ENCODE data around the gene ABHD17A. TPM values are rescaled to one million over a fixed set of nuclear protein-coding genes. Genes with fewer than 3 reads are reported as not detected.

ABHD17A gene
- total and polyA plus RNA-seq, 2 donors, result 41.9 to 99.7 TPM

DNA sequence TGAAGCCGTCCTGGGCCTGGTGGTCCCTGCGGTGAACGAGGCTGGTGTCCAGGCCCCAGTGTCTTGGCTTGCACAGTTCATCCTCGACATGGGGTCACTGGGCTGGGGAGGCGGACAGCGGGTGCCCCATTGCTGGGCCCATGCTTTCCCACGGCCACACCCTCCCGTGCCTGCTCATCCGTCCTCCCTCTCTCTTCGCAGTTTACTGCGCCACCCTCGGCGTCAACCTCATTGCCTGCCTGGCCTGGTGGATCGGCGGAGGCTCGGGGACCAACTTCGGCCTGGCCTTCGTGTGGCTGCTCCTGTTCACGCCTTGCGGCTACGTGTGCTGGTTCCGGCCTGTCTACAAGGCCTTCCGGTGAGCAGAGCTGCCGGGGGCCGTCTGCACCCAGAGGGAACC lies 32.6 kb upstream of the ABHD17A start:
- WGBS, result 91% methylated on average over 25 of the region's 25 CpGs
- DNase-seq (ENCODE audit: extremely low spot score), result no peak
- Histone ChIP-seq H3K4me1 (ENCODE audit: insufficient read depth) (no peaks in the 10 kb centered on the region), H3K4me3 (ENCODE audit: low read depth, low read length) (no peak overlapping the region), H3K27ac (ENCODE audit: low read depth) (no peak overlapping the region), H3K36me3 (ENCODE audit: insufficient read depth) (peaks cover 6% of the 10 kb centered on the region)

DNA sequence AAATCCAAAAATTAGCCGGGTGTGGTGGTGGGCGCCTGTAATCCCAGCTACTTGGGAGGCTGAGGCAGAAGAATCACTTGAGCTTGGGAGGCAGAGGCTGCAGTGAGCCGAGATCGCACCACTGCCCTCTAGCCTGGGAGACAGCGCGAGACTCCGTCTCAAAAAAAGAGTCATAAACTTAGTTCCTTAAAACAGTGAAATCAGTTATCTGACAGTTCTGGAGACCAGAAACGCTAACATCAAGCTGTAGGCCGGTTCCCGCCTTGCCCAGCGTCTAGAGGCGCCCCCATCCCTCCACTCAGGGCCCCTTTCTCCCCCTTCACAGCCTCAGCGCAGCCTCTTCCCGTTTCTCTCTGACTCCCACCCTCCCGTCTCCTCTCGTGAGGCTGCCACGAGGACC lies 31.9 kb upstream of the ABHD17A start:
- Histone ChIP-seq H3K4me3 (ENCODE audit: low read depth, low read length) (no peak overlapping the region), H3K36me3 (ENCODE audit: insufficient read depth) (peaks cover 5% of the 10 kb centered on the region), H3K27ac (ENCODE audit: low read depth) (no peak overlapping the region), H3K4me1 (ENCODE audit: insufficient read depth) (no peaks in the 10 kb centered on the region)
- 78% methylated on average over 17 of the region's 17 CpGs for WGBS
- DNase-seq (ENCODE audit: extremely low spot score), result no peak

DNA sequence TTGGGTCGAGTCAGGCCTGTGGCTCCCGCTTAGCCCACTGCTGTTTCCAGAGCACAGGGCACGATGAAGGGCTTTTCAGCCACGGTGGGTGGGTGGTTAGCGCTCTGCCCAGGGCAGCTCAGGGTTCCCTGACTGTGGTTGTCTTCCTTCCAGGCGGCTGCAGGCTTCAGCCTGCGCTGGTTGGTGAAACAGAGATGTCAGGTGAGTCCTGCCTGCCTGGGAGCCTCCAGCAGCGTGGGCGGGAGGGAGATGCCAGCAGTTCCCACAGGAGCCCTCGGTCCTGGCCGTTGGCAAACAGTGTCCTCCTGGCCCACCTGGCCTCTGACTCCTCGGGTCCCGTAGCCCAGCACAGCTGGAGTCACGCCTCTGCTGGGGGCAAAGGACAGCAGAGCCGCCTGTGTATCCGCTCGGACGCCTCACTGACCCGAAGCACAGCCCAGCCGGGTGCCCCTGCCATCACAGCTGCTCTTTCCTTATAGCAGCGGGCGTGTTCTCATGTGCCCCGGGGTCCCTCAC lies 29.6 kb upstream of the ABHD17A start:
- Histone ChIP-seq H3K36me3 (ENCODE audit: insufficient read depth) (peaks cover 8% of the 10 kb centered on the region), H3K27ac (ENCODE audit: low read depth) (no peak overlapping the region), H3K4me3 (ENCODE audit: low read depth, low read length) (no peak overlapping the region), H3K4me1 (ENCODE audit: insufficient read depth) (no peaks in the 10 kb centered on the region)
- 96% methylated on average over 23 of the region's 23 CpGs for WGBS
- no peak for DNase-seq (ENCODE audit: extremely low spot score)

DNA sequence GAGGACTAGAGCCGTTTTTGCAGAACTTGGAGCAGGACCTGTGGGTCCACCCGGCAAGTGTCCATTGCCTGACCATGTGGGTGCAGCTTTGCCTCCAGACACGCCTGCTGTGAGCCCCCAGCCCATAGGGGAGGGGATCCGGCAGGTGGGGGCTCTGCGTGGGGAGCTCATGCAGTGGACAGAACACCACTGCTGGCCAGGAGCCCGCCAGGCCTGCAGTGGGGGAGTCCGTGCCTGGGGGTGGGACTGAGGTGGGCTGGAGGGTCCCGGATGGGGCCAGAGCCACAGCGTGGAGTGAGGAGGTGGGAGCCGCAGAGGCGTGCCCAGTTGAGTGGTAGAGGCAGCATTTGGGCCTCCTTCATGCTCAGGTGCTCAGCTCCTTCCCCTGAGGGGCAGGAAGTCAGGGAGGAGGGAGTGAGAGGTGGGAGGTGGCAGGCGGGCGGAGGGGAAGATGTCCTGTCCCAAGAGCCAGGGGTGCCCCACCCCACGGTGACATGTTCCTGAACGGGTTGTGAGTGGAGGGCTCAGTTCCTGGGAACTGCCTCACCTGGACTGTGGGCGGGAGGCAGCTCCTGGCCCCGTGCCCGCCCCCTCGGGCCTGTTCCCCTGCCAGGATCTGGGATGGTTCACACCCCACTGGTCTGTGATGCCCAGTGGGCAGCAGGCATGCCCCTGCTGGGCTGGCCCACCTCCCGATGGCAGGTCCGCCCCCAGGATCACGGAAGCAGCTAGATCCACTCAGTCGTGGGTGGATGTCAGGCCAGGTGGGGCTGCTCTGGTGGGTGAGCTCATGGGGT lies 28.7 kb upstream of the ABHD17A start:
- Histone ChIP-seq H3K4me1 (ENCODE audit: insufficient read depth) (peaks cover 3% of the 10 kb centered on the region), H3K4me3 (ENCODE audit: low read depth, low read length) (no peak overlapping the region), H3K27ac (ENCODE audit: low read depth) (no peak overlapping the region), H3K36me3 (ENCODE audit: insufficient read depth) (peaks cover 6% of the 10 kb centered on the region)
- WGBS, result 88% methylated on average over 23 of the region's 23 CpGs
- DNase-seq (ENCODE audit: extremely low spot score), result no peak

DNA sequence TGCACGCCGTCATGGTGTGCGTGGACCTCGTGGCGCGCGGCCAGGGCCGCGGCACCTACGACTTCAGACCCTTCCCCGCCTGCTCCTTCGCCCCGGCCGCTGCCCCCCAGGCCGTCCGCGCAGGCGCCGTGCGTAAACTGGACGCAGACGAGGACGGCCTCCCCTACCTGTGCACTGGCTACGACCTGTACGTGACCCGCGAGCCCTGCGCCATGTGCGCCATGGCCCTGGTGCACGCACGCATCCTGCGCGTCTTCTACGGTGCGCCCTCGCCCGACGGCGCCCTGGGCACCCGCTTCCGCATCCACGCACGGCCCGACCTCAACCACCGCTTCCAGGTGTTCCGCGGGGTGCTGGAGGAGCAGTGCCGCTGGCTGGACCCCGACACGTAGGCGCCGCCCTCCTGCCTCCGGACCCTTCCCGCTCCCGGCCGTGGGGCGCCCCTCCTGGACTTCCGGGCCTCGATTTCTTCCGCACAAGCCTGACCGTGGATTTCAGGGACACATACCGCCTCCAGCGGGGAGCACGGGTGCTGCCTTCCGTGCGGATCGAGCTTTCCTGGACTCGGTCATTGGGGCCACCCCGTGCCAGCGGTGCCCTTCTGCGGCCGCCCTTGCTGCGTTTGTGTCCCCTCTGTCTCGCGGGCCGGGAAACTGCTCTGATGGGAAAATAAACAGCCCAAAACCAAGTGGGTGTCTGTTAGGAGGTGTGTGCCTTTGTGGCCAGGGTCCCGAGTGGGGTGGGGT lies 27.6 kb upstream of the ABHD17A start:
- peaks cover 3% of the 10 kb centered on the region for H3K36me3 ChIP-seq (ENCODE audit: insufficient read depth)
- DNase-seq (ENCODE audit: extremely low spot score), result no peak
- no peak overlapping the region for H3K4me3 ChIP-seq (ENCODE audit: low read depth, low read length)
- H3K4me1 ChIP-seq (ENCODE audit: insufficient read depth), result peaks cover 3% of the 10 kb centered on the region
- WGBS, result 98% methylated on average over 77 of the region's 77 CpGs
- no peak overlapping the region for H3K27ac ChIP-seq (ENCODE audit: low read depth)

DNA sequence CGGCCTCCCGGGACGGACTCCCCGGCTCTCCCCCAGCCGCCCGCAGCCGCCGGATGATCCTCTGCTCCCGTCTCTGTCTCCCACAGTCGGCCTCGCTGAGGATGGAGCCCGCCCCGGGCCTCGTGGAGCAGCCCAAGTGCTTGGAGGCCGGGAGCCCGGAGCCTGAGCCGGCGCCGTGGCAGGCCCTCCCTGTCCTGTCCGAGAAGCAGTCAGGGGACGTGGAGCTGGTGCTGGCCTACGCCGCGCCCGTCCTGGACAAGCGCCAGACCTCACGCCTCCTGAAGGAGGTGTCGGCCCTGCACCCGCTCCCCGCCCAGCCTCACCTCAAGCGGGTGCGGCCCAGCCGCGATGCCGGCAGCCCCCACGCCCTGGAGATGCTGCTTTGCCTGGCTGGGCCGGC lies 26.7 kb upstream of the ABHD17A start:
- H3K36me3 ChIP-seq (ENCODE audit: insufficient read depth), result peaks cover 3% of the 10 kb centered on the region

DNA sequence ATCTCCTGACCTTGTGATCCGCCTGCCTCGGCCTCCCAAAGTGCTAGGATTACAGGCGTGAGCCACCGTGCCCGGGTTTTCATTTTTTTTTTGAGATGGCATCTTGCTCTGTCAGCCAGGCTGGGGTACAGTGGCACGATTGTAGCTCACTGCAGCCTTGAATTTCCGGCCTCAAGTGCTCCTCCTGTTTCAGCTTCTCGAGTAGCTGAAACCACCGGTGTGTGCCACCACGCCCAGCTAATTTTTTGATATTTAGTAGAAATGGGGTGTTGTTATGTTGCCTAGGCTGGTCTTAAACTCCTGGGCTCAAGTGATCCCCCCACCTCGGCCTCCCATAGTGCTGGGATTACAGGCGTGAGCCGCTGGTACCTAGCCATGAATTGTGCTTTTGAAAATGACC lies 25.8 kb upstream of the ABHD17A start:
- DNase-seq (ENCODE audit: extremely low spot score), result no peak
- WGBS, result 89% methylated on average over 13 of the region's 13 CpGs
- Histone ChIP-seq H3K36me3 (ENCODE audit: insufficient read depth) (peaks cover 3% of the 10 kb centered on the region), H3K27ac (ENCODE audit: low read depth) (no peak overlapping the region), H3K4me3 (ENCODE audit: low read depth, low read length) (no peak overlapping the region), H3K4me1 (ENCODE audit: insufficient read depth) (peaks cover 3% of the 10 kb centered on the region)

More for the DNA sequence above, 26.7 kb upstream of the ABHD17A start:
- 95% methylated on average over 37 of the region's 37 CpGs for WGBS
- H3K4me3 ChIP-seq (ENCODE audit: low read depth, low read length), result no peak overlapping the region
- H3K4me1 ChIP-seq (ENCODE audit: insufficient read depth), result peaks cover 3% of the 10 kb centered on the region
- no peak overlapping the region for H3K27ac ChIP-seq (ENCODE audit: low read depth)
- no peak for DNase-seq (ENCODE audit: extremely low spot score)

DNA sequence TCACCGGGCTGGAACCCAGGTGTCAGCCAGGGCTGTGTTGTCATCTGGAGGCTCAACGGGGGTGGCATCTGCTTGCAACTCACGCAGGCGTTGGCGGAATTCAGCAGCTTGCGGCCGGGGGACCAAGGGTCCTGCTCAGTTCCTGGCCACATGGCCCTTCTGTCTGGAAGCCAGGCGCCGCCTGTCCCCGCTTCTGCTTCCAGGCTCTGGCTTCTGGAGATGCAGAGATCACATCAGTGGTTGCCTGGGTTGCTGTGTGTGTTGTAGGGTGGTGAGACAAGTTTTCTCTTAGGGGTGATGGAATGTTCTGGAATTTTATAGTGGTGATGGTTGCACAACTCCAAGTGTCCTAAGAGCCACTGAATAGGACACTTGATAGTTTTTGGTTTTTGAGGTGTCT lies 24.9 kb upstream of the ABHD17A start:
- DNase-seq (ENCODE audit: extremely low spot score), result no peak
- H3K36me3 ChIP-seq (ENCODE audit: insufficient read depth), result peaks cover 3% of the 10 kb centered on the region
- H3K4me3 ChIP-seq (ENCODE audit: low read depth, low read length), result no peak overlapping the region
- H3K4me1 ChIP-seq (ENCODE audit: insufficient read depth), result peaks cover 3% of the 10 kb centered on the region
- H3K27ac ChIP-seq (ENCODE audit: low read depth), result no peak overlapping the region
- WGBS, result 93% methylated on average over 10 of the region's 10 CpGs

DNA sequence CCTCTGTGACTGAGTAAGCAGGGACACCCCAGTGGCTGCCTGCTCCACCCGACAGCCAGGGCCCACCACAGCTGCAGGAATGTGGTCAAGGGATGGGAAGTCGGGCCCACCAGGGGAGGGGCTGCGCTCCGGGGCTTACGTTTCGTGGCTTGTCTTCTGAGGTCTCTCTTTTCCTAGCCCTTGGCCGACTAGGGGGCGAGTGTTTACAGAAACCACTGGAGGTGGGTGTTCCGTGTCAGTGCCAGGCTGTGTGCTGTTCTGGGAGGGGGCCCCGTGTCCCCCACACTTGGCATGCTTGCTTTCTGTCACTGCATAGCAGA lies 24.4 kb upstream of the ABHD17A start:
- no peak for DNase-seq (ENCODE audit: extremely low spot score)
- peaks cover 3% of the 10 kb centered on the region for H3K4me1 ChIP-seq (ENCODE audit: insufficient read depth)
- H3K4me3 ChIP-seq (ENCODE audit: low read depth, low read length), result no peak overlapping the region
- H3K27ac ChIP-seq (ENCODE audit: low read depth), result no peak overlapping the region
- 56% methylated on average over 10 of the region's 10 CpGs for WGBS
- H3K36me3 ChIP-seq (ENCODE audit: insufficient read depth), result peaks cover 3% of the 10 kb centered on the region

DNA sequence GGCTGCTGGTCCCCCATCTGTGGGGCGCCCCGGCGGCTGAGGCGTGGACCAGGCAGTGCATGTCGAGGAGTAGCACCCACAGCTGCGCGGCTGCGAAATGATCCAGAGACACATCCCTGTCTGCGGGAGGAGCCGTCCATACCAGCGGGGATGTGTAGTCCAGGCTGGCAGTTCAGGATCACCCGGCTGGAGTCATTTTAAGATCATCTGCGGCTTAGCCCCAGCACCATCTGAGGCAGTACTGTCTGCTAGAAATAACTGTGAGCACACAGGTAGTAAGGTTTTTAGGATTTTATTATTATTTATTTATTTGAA lies 23.0 kb upstream of the ABHD17A start:
- DNase-seq (ENCODE audit: extremely low spot score), result no peak
- Histone ChIP-seq H3K4me3 (ENCODE audit: low read depth, low read length) (no peak overlapping the region), H3K36me3 (ENCODE audit: insufficient read depth) (peaks cover 3% of the 10 kb centered on the region), H3K4me1 (ENCODE audit: insufficient read depth) (peaks cover 3% of the 10 kb centered on the region), H3K27ac (ENCODE audit: low read depth) (no peak overlapping the region)
- 90% methylated on average over 13 of the region's 13 CpGs for WGBS

DNA sequence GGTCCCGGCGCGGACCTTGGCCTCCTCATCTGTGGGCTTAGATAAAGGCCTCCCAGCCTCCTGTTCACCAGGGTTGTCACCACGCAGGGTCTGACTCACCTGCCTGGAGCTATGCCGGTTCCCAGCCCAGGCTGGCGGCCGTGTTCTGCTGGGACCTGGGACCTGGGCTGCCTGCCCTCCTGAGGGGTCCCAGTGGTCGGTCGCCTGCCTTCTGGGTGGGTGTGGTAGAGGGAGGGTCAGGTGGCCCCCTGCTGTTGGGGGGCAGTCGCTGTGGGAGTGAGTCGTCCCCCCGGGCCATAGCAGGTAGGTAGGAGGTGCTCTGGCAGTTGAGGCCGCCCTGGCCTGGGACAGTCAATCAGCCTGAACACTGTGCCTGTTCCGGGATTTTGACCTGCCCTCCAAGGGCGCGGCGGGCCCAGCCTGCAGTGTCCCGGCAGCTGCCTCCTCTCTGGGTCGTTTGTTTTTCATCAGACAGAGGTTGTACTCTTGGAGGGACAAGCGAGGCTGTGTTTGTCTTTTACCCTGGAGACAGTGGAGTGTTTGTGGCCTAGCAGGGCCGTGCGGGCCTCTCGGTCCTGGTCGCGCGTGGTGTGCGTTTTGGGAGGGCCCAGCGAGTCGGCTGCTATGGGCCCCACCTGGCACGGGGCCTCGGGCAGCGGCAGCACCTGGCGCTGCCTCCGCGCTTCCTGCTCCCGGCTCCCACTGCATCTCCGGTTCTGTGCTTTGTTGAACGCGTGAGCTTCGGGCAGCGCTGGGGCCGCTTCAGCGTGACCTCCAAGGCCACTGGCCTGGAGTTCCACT lies 22.5 kb upstream of the ABHD17A start:
- peaks cover 3% of the 10 kb centered on the region for H3K4me1 ChIP-seq (ENCODE audit: insufficient read depth)
- H3K27ac ChIP-seq (ENCODE audit: low read depth), result no peak overlapping the region
- H3K4me3 ChIP-seq (ENCODE audit: low read depth, low read length), result no peak overlapping the region
- 79% methylated on average over 43 of the region's 43 CpGs for WGBS
- no peak for DNase-seq (ENCODE audit: extremely low spot score)
- peaks cover 3% of the 10 kb centered on the region for H3K36me3 ChIP-seq (ENCODE audit: insufficient read depth)

DNA sequence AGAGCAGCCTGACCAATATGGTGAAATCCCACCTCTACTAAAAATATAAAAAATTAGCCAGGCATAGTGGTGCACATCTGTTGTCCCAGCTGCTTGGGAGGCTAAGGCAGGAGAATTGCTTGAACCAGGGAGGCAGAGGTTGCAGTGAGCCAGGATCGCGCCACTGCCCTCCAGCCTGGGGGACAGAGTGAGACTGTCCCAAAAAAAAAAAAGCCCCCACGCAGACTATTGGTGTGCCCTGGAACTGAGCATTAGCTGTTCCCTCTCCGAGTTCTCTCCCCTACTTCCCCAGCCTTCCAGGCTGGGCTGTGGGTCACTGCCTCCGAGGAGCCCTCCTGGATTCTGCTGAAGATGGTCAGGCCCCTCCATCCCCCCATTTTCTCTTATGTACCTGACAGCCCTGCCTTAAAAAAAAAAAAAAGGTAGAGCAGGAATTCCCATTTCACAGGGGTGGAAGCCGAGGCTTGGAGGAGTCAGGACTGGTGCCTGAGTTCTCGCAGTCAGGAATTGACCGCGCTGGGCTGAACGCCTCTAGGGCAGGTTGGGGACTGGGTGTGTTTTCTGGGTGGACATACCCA lies 21.8 kb upstream of the ABHD17A start:
- Histone ChIP-seq H3K4me1 (ENCODE audit: insufficient read depth) (peaks cover 3% of the 10 kb centered on the region), H3K36me3 (ENCODE audit: insufficient read depth) (peaks cover 2% of the 10 kb centered on the region), H3K4me3 (ENCODE audit: low read depth, low read length) (no peak overlapping the region), H3K27ac (ENCODE audit: low read depth) (no peak overlapping the region)
- DNase-seq (ENCODE audit: extremely low spot score), result no peak
- WGBS, result 94% methylated on average over 10 of the region's 10 CpGs

DNA sequence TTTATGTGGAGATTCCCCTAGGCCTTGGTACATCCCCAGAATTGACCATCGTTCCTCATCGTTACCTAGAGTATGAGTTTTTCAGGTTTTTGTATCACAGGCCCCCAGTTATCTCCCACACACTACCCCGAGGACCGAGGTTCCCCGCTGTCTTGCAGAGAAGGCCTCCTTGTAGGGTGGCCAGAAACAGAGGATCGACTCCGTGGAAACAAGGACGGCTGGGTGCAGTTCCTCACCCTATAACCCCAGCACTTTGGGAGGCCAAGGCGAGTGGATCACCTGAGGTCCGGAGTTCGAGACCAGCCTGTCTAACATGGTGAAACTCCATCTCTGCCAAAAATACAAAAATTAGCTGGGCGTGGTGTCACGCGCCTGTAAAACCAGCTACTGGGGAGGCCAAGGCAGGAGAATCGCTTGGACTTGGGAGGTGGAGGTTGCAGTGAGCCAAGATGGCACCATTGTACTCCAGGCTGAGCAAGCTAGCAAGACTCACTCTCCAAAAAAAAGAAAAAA lies 20.6 kb upstream of the ABHD17A start:
- H3K4me3 ChIP-seq (ENCODE audit: low read depth, low read length), result peak overlapping the region; percentile 74
- DNase-seq (ENCODE audit: extremely low spot score), result no peak
- H3K27ac ChIP-seq (ENCODE audit: low read depth), result no peak overlapping the region
- H3K4me1 ChIP-seq (ENCODE audit: insufficient read depth), result peaks cover 3% of the 10 kb centered on the region
- WGBS, result 75% methylated on average over 15 of the region's 15 CpGs
- H3K36me3 ChIP-seq (ENCODE audit: insufficient read depth), result no peaks in the 10 kb centered on the region
